ENCODE measurements around the gene KCNQ1. TPM values are rescaled to one million over a fixed set of nuclear protein-coding genes. Genes with fewer than 3 reads are reported as not detected.

Gene KCNQ1
- 10 to 100 TPM in 1 of 2 donors, 1 to 10 TPM in 1; 4.4 to 25.3 TPM for total RNA-seq

- no peaks in the 10 kb centered on the region for H3K9me3 ChIP-seq
- no peaks in the 10 kb centered on the region for H3K4me1 ChIP-seq (ENCODE audit: control insufficient read depth in 1 of 2, low read depth in 2 of 2)
- DNase-seq (ENCODE audit: low spot score) (no peak), ATAC-seq (ENCODE audit: insufficient number of reproducible peaks, low FRiP score, low read depth) (no peak)
- no peak within 1 kb of the TSS for H3K27ac ChIP-seq
- H3K4me3 ChIP-seq, result peak within 1 kb of the TSS; percentile 64
- H3K36me3 ChIP-seq, result no peaks in the 10 kb centered on the region
- no peak for TF ChIP-seq CTCF (IDR thresholded peaks at IDR 0.05)
- H3K27me3 ChIP-seq (replicated peaks; ENCODE audit: insufficient read depth), result no peaks in the 10 kb centered on the region
Observed at GRCh38 chr11:2444821-2445745, at the start of gene KCNQ1. KCNQ1 (plus strand) TSS chr11:2445008; CDS start chr11:2445099, 91 bp downstream.

DNA sequence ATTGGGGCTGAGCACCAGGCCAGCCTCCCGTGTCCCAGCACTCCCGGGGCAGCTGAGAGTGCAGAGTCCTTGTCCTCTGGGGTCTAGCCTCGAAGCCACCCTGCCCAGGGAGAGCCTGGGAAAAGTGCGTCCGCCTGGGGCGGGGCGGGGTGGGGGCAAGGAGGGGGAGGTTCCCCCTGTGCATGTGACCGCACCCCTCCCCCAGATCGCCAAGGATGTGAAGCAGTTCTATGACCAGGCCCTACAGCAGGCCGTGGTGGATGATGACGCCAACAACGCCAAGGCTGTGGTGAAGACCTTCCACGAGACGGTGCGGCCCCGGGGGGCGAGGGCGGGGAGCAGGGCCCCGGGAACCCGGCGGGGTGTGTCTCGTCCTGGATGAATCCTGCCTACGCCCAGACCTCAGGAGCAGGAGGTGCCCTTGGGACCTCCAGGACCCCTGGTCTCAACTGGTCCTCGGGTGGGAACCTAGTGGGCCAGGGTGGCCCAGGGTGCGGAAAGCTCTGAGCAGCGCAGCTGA is 49.5 kb upstream of the KCNQ1 start:
- Histone ChIP-seq H3K9me3 (no peaks in the 10 kb centered on the region), H3K36me3 (peaks cover 49% of the 10 kb centered on the region), H3K4me1 (ENCODE audit: control insufficient read depth in 1 of 2, low read depth in 2 of 2) (peaks cover 10 to 27% of the 10 kb centered on the region in 2 donors), H3K27me3 (replicated peaks; ENCODE audit: insufficient read depth) (no peaks in the 10 kb centered on the region), H3K4me3 (no peak overlapping the region), H3K27ac (no peak overlapping the region)
- ATAC-seq (ENCODE audit: insufficient number of reproducible peaks, low FRiP score, low read depth), result no peak
- TF ChIP-seq CTCF (IDR thresholded peaks at IDR 0.05), result no peak
- DNase-seq (ENCODE audit: low spot score), result no peak

DNA sequence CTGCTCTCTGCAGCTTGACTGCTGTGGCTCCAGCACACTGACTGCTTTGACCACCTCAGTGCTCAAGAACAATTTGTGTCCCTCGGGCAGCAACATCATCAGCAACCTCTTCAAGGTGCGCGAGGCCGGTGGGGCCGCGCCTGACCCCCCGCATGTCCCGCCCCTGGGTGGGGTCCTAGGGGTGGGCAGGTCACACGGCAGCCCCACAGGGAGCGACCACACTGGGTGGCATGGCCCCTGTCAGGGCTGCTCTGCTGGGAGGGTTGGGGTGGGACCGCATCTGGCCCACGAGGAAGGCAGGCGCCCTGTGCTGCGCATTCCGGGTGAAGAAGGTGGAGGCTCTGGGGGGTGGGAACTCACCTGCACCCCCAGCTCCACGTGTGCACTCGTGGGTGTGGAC is 49.0 kb upstream of the KCNQ1 start:
- no peak overlapping the region for H3K4me3 ChIP-seq
- no peaks in the 10 kb centered on the region for H3K9me3 ChIP-seq
- DNase-seq (ENCODE audit: low spot score), result no peak
- no peak for TF ChIP-seq CTCF (IDR thresholded peaks at IDR 0.05)
- H3K27me3 ChIP-seq (replicated peaks; ENCODE audit: insufficient read depth), result no peaks in the 10 kb centered on the region
- peaks cover 6 to 22% of the 10 kb centered on the region in 2 donors for H3K4me1 ChIP-seq (ENCODE audit: control insufficient read depth in 1 of 2, low read depth in 2 of 2)
- peaks cover 46% of the 10 kb centered on the region for H3K36me3 ChIP-seq
- H3K27ac ChIP-seq, result no peak overlapping the region
- no peak for ATAC-seq (ENCODE audit: insufficient number of reproducible peaks, low FRiP score, low read depth)

- Histone ChIP-seq H3K27me3 (replicated peaks; ENCODE audit: insufficient read depth) (no peaks in the 10 kb centered on the region), H3K4me1 (ENCODE audit: control insufficient read depth in 1 of 2, low read depth in 2 of 2) (peaks cover 10 to 20% of the 10 kb centered on the region in 2 donors), H3K36me3 (peaks cover 43% of the 10 kb centered on the region), H3K27ac (no peak overlapping the region), H3K9me3 (no peaks in the 10 kb centered on the region), H3K4me3 (no peak overlapping the region)
- ATAC-seq (ENCODE audit: insufficient number of reproducible peaks, low FRiP score, low read depth) (no peak), DNase-seq (ENCODE audit: low spot score) (no peak)
- no peak for TF ChIP-seq CTCF (IDR thresholded peaks at IDR 0.05)
Observed at GRCh38 chr11:2396471-2396870, 48.3 kb upstream of the KCNQ1 start.

GRCh38 chr11:2397005-2397404 is 47.8 kb upstream of the KCNQ1 start:
- no peaks in the 10 kb centered on the region for H3K27me3 ChIP-seq (replicated peaks; ENCODE audit: insufficient read depth)
- no peak for TF ChIP-seq CTCF (IDR thresholded peaks at IDR 0.05)
- ATAC-seq (ENCODE audit: insufficient number of reproducible peaks, low FRiP score, low read depth) (no peak), DNase-seq (ENCODE audit: low spot score) (no peak)
- peaks cover 15 to 22% of the 10 kb centered on the region in 2 donors for H3K4me1 ChIP-seq (ENCODE audit: control insufficient read depth in 1 of 2, low read depth in 2 of 2)
- peaks cover 38% of the 10 kb centered on the region for H3K36me3 ChIP-seq
- no peaks in the 10 kb centered on the region for H3K9me3 ChIP-seq
- no peak overlapping the region for H3K4me3 ChIP-seq
- H3K27ac ChIP-seq, result no peak overlapping the region
